ENCODE results near the gene NAXE. TPM values are rescaled to one million over a fixed set of nuclear protein-coding genes. Genes with fewer than 3 reads are reported as not detected.

Gene NAXE
- total and polyA plus RNA-seq, 2 of the 13 experiments (the other 11 are each of a cell fraction or from before 2014, with no cell fraction given) = 39.4 to 59.4 TPM

GRCh38 chr1:156623946-156624813 is 32.6 kb downstream of the NAXE start (continued):
- TF ChIP-seq SALL1 (CRISPR knock-in tag; IDR thresholded peaks at IDR 0.05) (0 out of 2 replicates have a peak, but pooled peaks have one; percentile 3), ZNF777 (CRISPR knock-in tag; IDR thresholded peaks at IDR 0.05) (peak; percentile 83), TFDP2 (CRISPR knock-in tag; IDR thresholded peaks at IDR 0.05) (peak; percentile 35; the same call in 1 of the 2 replicates), HOXA5 (CRISPR knock-in tag; IDR thresholded peaks at IDR 0.05) (0 out of 2 replicates have a peak, but pooled peaks have one; percentile 29), CBX2 (IDR thresholded peaks at IDR 0.05; ENCODE audit: low read depth, low read length) (no peak), CBX2 (CRISPR knock-in tag; IDR thresholded peaks at IDR 0.05; ENCODE audit: low read depth) (0 out of 2 replicates have a peak, but pooled peaks have one; percentile 1), TFDP1 (CRISPR knock-in tag; IDR thresholded peaks at IDR 0.05; ENCODE audit: borderline replicate concordance) (peak; percentile 49; the same call in 1 of the 2 replicates), GABPB1 (CRISPR knock-in tag; IDR thresholded peaks at IDR 0.05) (peak; percentile 53; the same call in 1 of the 2 replicates), ZFP90 (CRISPR knock-in tag; IDR thresholded peaks at IDR 0.05; ENCODE audit: borderline replicate concordance) (0 out of 2 replicates have a peak, but pooled peaks have one; percentile 38), ZNF546 (CRISPR knock-in tag; conservative IDR thresholded peaks at IDR 0.05) (no peak), ZNF451 (CRISPR knock-in tag; IDR thresholded peaks at IDR 0.05) (peak; percentile 18; the same call in 1 of the 2 replicates), HNRNPK (IDR thresholded peaks at IDR 0.05; ENCODE audit: low read depth, low read length, poor library complexity, severe bottlenecking) (peak; percentile 36), SRSF1 (optimal IDR thresholded peaks at IDR 0.05; ENCODE audit: low read depth, low read length) (no peak), EP300 (IDR thresholded peaks at IDR 0.05; ENCODE audit: low read depth in 2 of 2, low read length in 2 of 2) (no peak), EP300 (CRISPR knock-in tag; IDR thresholded peaks at IDR 0.05; ENCODE audit: borderline replicate concordance) (no peak), ZNF572 (CRISPR knock-in tag; IDR thresholded peaks at IDR 0.05) (no peak), CREM (IDR thresholded peaks at IDR 0.05) (no peak), CREM (CRISPR knock-in tag; IDR thresholded peaks at IDR 0.05) (no peak)
- TF ChIP-seq, protein P1, sequence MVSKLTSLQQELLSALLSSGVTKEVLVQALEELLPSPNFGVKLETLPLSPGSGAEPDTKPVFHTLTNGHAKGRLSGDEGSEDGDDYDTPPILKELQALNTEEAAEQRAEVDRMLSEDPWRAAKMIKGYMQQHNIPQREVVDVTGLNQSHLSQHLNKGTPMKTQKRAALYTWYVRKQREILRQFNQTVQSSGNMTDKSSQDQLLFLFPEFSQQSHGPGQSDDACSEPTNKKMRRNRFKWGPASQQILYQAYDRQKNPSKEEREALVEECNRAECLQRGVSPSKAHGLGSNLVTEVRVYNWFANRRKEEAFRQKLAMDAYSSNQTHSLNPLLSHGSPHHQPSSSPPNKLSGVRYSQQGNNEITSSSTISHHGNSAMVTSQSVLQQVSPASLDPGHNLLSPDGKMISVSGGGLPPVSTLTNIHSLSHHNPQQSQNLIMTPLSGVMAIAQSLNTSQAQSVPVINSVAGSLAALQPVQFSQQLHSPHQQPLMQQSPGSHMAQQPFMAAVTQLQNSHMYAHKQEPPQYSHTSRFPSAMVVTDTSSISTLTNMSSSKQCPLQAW (CRISPR knock-in tag; IDR thresholded peaks at IDR 0.05) = no peak
- TF ChIP-seq, protein P2, sequence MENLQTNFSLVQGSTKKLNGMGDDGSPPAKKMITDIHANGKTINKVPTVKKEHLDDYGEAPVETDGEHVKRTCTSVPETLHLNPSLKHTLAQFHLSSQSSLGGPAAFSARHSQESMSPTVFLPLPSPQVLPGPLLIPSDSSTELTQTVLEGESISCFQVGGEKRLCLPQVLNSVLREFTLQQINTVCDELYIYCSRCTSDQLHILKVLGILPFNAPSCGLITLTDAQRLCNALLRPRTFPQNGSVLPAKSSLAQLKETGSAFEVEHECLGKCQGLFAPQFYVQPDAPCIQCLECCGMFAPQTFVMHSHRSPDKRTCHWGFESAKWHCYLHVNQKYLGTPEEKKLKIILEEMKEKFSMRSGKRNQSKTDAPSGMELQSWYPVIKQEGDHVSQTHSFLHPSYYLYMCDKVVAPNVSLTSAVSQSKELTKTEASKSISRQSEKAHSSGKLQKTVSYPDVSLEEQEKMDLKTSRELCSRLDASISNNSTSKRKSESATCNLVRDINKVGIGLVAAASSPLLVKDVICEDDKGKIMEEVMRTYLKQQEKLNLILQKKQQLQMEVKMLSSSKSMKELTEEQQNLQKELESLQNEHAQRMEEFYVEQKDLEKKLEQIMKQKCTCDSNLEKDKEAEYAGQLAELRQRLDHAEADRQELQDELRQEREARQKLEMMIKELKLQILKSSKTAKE (CRISPR knock-in tag; IDR thresholded peaks at IDR 0.05; ENCODE audit: borderline replicate concordance) = 0 out of 2 replicates have a peak, but pooled peaks have one; percentile 15
- TF ChIP-seq, protein P3, sequence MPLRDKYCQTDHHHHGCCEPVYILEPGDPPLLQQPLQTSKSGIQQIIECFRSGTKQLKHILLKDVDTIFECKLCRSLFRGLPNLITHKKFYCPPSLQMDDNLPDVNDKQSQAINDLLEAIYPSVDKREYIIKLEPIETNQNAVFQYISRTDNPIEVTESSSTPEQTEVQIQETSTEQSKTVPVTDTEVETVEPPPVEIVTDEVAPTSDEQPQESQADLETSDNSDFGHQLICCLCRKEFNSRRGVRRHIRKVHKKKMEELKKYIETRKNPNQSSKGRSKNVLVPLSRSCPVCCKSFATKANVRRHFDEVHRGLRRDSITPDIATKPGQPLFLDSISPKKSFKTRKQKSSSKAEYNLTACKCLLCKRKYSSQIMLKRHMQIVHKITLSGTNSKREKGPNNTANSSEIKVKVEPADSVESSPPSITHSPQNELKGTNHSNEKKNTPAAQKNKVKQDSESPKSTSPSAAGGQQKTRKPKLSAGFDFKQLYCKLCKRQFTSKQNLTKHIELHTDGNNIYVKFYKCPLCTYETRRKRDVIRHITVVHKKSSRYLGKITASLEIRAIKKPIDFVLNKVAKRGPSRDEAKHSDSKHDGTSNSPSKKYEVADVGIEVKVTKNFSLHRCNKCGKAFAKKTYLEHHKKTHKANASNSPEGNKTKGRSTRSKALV (CRISPR knock-in tag; IDR thresholded peaks at IDR 0.05) = peak; percentile 46; the same call in 1 of the 2 replicates

All from HepG2 (cell line).